ENCODE results near the gene AUTS2.

The AUTS2 gene

DNA sequence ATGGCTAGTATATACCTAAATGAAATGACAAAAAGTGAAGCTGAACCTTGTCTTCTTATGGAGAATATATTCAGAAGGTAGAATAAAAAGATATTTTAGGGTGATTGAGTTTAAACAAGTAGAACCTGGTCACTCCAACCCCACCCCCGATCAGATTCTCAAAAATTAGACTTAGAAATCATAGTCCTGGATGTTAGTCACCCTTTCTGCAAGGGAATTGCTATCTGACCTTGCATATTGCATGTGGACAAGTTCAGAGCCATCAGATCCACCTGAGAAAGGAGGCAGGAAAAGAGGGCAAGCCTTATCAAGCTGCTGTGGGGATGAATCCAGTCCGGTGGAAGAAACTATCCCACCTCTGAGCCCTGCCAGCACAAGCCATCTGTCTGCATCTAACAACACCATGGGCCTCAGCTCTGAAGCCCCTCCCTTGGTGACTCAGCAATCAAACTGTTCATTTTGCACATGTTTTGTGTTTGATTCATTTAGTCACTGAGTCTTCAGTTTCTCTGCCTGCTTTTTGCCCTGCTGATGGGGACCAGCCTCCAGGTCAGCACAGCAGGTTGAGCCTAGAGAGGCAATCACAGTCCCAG lies 727.3 kb downstream of the AUTS2 start:
- no peaks in the 10 kb centered on the region for H3K9me2 ChIP-seq (replicated peaks; ENCODE audit: low read depth, low read length)
- H3K4me3 ChIP-seq (ENCODE audit: low read length, poor library complexity, severe bottlenecking) = no peak overlapping the region
- no peaks in the 10 kb centered on the region for H3K36me3 ChIP-seq (ENCODE audit: insufficient read depth, low read length)
- H2AFZ ChIP-seq (ENCODE audit: low read length) = no peak overlapping the region
- H3K4me2 ChIP-seq (ENCODE audit: low read depth, low read length, poor library complexity, severe bottlenecking) = peak overlapping the region; percentile 31
- H3K79me2 ChIP-seq (ENCODE audit: insufficient read depth, low read length) = no peaks in the 10 kb centered on the region
- H3K4me1 ChIP-seq (ENCODE audit: insufficient read depth, low read length, poor library complexity, severe bottlenecking) = peaks cover 25% of the 10 kb centered on the region
- H3K27me3 ChIP-seq (ENCODE audit: insufficient read depth, low read length, poor library complexity, severe bottlenecking) = no peaks in the 10 kb centered on the region
- no peak overlapping the region for H3K9ac ChIP-seq (ENCODE audit: low read depth, low read length, poor library complexity, severe bottlenecking)
- H4K20me1 ChIP-seq (ENCODE audit: insufficient read depth, low read length, poor library complexity, severe bottlenecking) = no peaks in the 10 kb centered on the region
- no peaks in the 10 kb centered on the region for H3K9me3 ChIP-seq (ENCODE audit: insufficient read depth, low read depth, low read length)
- TF ChIP-seq, protein P1, sequence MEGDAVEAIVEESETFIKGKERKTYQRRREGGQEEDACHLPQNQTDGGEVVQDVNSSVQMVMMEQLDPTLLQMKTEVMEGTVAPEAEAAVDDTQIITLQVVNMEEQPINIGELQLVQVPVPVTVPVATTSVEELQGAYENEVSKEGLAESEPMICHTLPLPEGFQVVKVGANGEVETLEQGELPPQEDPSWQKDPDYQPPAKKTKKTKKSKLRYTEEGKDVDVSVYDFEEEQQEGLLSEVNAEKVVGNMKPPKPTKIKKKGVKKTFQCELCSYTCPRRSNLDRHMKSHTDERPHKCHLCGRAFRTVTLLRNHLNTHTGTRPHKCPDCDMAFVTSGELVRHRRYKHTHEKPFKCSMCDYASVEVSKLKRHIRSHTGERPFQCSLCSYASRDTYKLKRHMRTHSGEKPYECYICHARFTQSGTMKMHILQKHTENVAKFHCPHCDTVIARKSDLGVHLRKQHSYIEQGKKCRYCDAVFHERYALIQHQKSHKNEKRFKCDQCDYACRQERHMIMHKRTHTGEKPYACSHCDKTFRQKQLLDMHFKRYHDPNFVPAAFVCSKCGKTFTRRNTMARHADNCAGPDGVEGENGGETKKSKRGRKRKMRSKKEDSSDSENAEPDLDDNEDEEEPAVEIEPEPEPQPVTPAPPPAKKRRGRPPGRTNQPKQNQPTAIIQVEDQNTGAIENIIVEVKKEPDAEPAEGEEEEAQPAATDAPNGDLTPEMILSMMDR (conservative IDR thresholded peaks at IDR 0.05; ENCODE audit: low read length) = no peak
- H3F3A ChIP-seq (ENCODE audit: low read depth) = no peaks in the 10 kb centered on the region

DNA sequence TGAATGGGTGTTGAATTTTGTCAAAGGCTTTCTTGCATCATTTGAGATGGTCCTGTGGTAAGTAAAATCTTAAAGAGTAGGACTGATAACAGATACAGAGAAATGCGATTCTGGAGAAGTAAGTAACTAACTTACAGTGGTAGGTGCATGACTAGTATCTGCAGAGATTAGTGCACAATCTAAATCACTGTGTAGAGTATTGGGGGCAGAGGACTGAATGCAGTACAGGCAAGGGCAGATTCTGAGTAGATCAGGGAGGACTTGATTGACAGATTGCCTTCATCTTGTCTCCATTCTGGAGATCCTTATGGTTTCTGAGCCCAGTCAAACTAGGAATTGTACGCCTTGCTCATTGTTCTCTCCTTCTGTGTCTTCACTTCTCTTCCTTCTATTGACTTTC lies 736.0 kb downstream of the AUTS2 start:
- TF ChIP-seq, protein P1 (conservative IDR thresholded peaks at IDR 0.05; ENCODE audit: low read length) = no peak
- no peak for TF ChIP-seq EZH2phosphoT487 (IDR thresholded peaks at IDR 0.05; ENCODE audit: borderline replicate concordance)
- no peaks in the 10 kb centered on the region for H3K79me2 ChIP-seq (ENCODE audit: insufficient read depth, low read length)
- H3K4me2 ChIP-seq (ENCODE audit: low read depth, low read length, poor library complexity, severe bottlenecking) = no peak overlapping the region

DNA sequence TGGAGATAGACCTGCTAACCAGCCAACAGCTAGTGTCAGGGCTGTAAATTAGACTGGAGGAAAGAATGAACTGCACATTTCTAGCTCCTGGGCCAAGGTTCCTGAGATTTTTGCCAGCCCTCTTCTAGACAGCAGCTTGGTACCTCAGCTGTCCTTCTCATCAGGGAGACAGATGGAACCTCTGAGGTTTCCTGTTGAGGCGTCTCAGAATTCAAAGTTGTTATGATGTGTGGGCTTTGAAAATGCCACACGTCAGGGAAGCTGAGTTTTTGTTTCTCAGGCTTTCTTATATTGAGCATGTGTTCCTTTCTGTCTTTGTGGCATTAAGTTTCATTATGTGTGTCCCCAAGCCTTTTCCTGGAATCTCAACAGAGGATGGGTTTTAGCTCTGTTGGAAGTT lies 736.6 kb downstream of the AUTS2 start:
- H3K79me2 ChIP-seq (ENCODE audit: insufficient read depth, low read length) = no peaks in the 10 kb centered on the region
- no peak overlapping the region for H3K9ac ChIP-seq (ENCODE audit: low read depth, low read length, poor library complexity, severe bottlenecking)
- TF ChIP-seq EZH2phosphoT487 (IDR thresholded peaks at IDR 0.05; ENCODE audit: borderline replicate concordance) = no peak
- TF ChIP-seq, protein P1 (conservative IDR thresholded peaks at IDR 0.05; ENCODE audit: low read length) = no peak
- no peaks in the 10 kb centered on the region for H3F3A ChIP-seq (ENCODE audit: low read depth)
- H3K27me3 ChIP-seq (ENCODE audit: insufficient read depth, low read length, poor library complexity, severe bottlenecking) = no peaks in the 10 kb centered on the region
- H3K4me3 ChIP-seq (ENCODE audit: low read length, poor library complexity, severe bottlenecking) = peak overlapping the region; percentile 12
- H2AFZ ChIP-seq (ENCODE audit: low read length) = no peak overlapping the region
- peak overlapping the region; percentile 42 for H3K4me2 ChIP-seq (ENCODE audit: low read depth, low read length, poor library complexity, severe bottlenecking)
- no peaks in the 10 kb centered on the region for H3K9me3 ChIP-seq (ENCODE audit: insufficient read depth, low read depth, low read length)
- no peaks in the 10 kb centered on the region for H4K20me1 ChIP-seq (ENCODE audit: insufficient read depth, low read length, poor library complexity, severe bottlenecking)
- no peaks in the 10 kb centered on the region for H3K9me2 ChIP-seq (replicated peaks; ENCODE audit: low read depth, low read length)
- peaks cover 14% of the 10 kb centered on the region for H3K4me1 ChIP-seq (ENCODE audit: insufficient read depth, low read length, poor library complexity, severe bottlenecking)
- no peaks in the 10 kb centered on the region for H3K36me3 ChIP-seq (ENCODE audit: insufficient read depth, low read length)

More for the DNA sequence above, 736.0 kb downstream of the AUTS2 start:
- Histone ChIP-seq H3K9ac (ENCODE audit: low read depth, low read length, poor library complexity, severe bottlenecking) (no peak overlapping the region), H3F3A (ENCODE audit: low read depth) (no peaks in the 10 kb centered on the region), H2AFZ (ENCODE audit: low read length) (no peak overlapping the region), H3K4me3 (ENCODE audit: low read length, poor library complexity, severe bottlenecking) (no peak overlapping the region), H3K36me3 (ENCODE audit: insufficient read depth, low read length) (no peaks in the 10 kb centered on the region), H3K9me2 (replicated peaks; ENCODE audit: low read depth, low read length) (no peaks in the 10 kb centered on the region), H3K4me1 (ENCODE audit: insufficient read depth, low read length, poor library complexity, severe bottlenecking) (peaks cover 14% of the 10 kb centered on the region), H4K20me1 (ENCODE audit: insufficient read depth, low read length, poor library complexity, severe bottlenecking) (no peaks in the 10 kb centered on the region), H3K27me3 (ENCODE audit: insufficient read depth, low read length, poor library complexity, severe bottlenecking) (no peaks in the 10 kb centered on the region), H3K9me3 (ENCODE audit: insufficient read depth, low read depth, low read length) (no peaks in the 10 kb centered on the region)
